ENCODE results near the gene GCAT. TPM values are rescaled to one million over a fixed set of nuclear protein-coding genes. Genes with fewer than 3 reads are reported as not detected.

The GCAT gene
- total and polyA plus RNA-seq, 2 experiments from 2014 or later: 74.2 to 97.6 TPM

DNA sequence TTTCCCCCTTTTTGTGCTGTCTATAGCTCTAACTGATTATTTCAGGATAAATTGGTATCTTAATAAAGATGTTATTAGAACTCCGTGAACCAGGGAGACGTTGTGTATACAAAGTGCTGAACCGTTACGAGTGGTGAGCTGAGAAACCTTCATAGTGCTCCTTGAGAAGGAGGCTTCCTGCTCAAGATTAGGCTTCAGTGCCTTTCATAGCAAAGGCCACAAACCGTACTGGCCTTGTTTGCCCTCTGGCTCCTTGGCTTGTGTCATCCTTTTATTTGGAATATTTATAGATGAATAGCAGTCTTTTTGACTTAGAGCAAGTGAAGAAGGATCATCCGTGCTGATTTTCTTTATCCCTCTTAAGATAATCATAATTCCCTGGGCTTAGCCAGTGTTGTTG lies 57.8 kb downstream of the GCAT start:
- Histone ChIP-seq H3K36me3 (peaks cover 57% of the 10 kb centered on the region), H3K9me3 (ENCODE audit: low read depth) (no peaks in the 10 kb centered on the region), H3K27me3 (no peaks in the 10 kb centered on the region), H3K4me1 (ENCODE audit: low read depth) (peaks cover 9% of the 10 kb centered on the region), H3K4me3 (no peak overlapping the region), H3K27ac (no peak overlapping the region)
- no peak for DNase-seq (ENCODE audit: low read depth in 1 of 2, low spot score in 1 of 2)
- TF ChIP-seq, protein P1, sequence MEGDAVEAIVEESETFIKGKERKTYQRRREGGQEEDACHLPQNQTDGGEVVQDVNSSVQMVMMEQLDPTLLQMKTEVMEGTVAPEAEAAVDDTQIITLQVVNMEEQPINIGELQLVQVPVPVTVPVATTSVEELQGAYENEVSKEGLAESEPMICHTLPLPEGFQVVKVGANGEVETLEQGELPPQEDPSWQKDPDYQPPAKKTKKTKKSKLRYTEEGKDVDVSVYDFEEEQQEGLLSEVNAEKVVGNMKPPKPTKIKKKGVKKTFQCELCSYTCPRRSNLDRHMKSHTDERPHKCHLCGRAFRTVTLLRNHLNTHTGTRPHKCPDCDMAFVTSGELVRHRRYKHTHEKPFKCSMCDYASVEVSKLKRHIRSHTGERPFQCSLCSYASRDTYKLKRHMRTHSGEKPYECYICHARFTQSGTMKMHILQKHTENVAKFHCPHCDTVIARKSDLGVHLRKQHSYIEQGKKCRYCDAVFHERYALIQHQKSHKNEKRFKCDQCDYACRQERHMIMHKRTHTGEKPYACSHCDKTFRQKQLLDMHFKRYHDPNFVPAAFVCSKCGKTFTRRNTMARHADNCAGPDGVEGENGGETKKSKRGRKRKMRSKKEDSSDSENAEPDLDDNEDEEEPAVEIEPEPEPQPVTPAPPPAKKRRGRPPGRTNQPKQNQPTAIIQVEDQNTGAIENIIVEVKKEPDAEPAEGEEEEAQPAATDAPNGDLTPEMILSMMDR (IDR thresholded peaks at IDR 0.05; ENCODE audit: low read depth, low read length): no peak

Other genes starting within 250 kb of the GCAT start
- gene CDC42EP1, start 247.5 kb upstream of the GCAT start, total RNA-seq: 8.9 and 12.7 TPM in 2 replicates
- gene CDC42EP1, start 247.5 kb upstream of the GCAT start, polyA plus RNA-seq: 10.9 and 21.6 TPM in 2 replicates
- not detected in 2 replicates for gene LGALS2, start 227.8 kb upstream of the GCAT start, total RNA-seq
- gene LGALS2, start 227.8 kb upstream of the GCAT start, polyA plus RNA-seq: not detected in 2 replicates
- 91.9 and 114 TPM in 2 replicates for gene GGA1, start 199.1 kb upstream of the GCAT start, total RNA-seq
- 81.9 and 82.6 TPM in 2 replicates for gene GGA1, start 199.1 kb upstream of the GCAT start, polyA plus RNA-seq
- 24.3 and 51.9 TPM in 2 replicates for gene SH3BP1, start 168.3 kb upstream of the GCAT start, total RNA-seq
- gene SH3BP1, start 168.3 kb upstream of the GCAT start, polyA plus RNA-seq: 15.0 and 20.7 TPM in 2 replicates
- gene PDXP, start 149.2 kb upstream of the GCAT start, total RNA-seq: 48.5 and 62.5 TPM in 2 replicates
- gene PDXP, start 149.2 kb upstream of the GCAT start, polyA plus RNA-seq: 88.0 and 117 TPM in 2 replicates
- 6.6 and 24.5 TPM in 2 replicates for gene LGALS1, start 132.3 kb upstream of the GCAT start, total RNA-seq
- gene LGALS1, start 132.3 kb upstream of the GCAT start, polyA plus RNA-seq: 8.1 and 37.3 TPM in 2 replicates
- 36.0 and 38.3 TPM in 2 replicates for gene NOL12, start 121.6 kb upstream of the GCAT start, total RNA-seq
- 21.9 and 34.2 TPM in 2 replicates for gene NOL12, start 121.6 kb upstream of the GCAT start, polyA plus RNA-seq
- 160 and 202 TPM in 2 replicates for gene TRIOBP, start 110.9 kb upstream of the GCAT start, total RNA-seq
- 150 and 191 TPM in 2 replicates for gene TRIOBP, start 110.9 kb upstream of the GCAT start, polyA plus RNA-seq
- gene GALR3, start 15.4 kb downstream of the GCAT start, total RNA-seq: not detected in 2 replicates
- gene GALR3, start 15.4 kb downstream of the GCAT start, polyA plus RNA-seq: 0.95 and 1.0 TPM in 2 replicates
- gene ANKRD54, start 36.4 kb downstream of the GCAT start, total RNA-seq: 49.9 and 59.1 TPM in 2 replicates
- 43.8 and 44.2 TPM in 2 replicates for gene ANKRD54, start 36.4 kb downstream of the GCAT start, polyA plus RNA-seq
- gene EIF3L, start 41.5 kb downstream of the GCAT start, total RNA-seq: 407 and 422 TPM in 2 replicates
- 213 and 387 TPM in 2 replicates for gene EIF3L, start 41.5 kb downstream of the GCAT start, polyA plus RNA-seq
- 27.4 and 34.9 TPM in 2 replicates for gene MICALL1, start 98.4 kb downstream of the GCAT start, total RNA-seq
- gene MICALL1, start 98.4 kb downstream of the GCAT start, polyA plus RNA-seq: 10.2 and 13.6 TPM in 2 replicates
- gene C22orf23, start 145.7 kb downstream of the GCAT start, total RNA-seq: 0.80 and 0.99 TPM in 2 replicates
- gene C22orf23, start 145.7 kb downstream of the GCAT start, polyA plus RNA-seq: 1.1 and 2.5 TPM in 2 replicates
- 63.3 and 127 TPM in 2 replicates for gene POLR2F, start 145.8 kb downstream of the GCAT start, total RNA-seq
- gene POLR2F, start 145.8 kb downstream of the GCAT start, polyA plus RNA-seq: 124 and 183 TPM in 2 replicates
- gene SOX10, start 176.6 kb downstream of the GCAT start, total RNA-seq: 0.03 TPM in 1 of 2 replicates, not detected in the other
- gene SOX10, start 176.6 kb downstream of the GCAT start, polyA plus RNA-seq: not detected in 2 replicates
- 57.8 and 62.4 TPM in 2 replicates for gene PICK1, start 249.5 kb downstream of the GCAT start, total RNA-seq
- gene PICK1, start 249.5 kb downstream of the GCAT start, polyA plus RNA-seq: 51.7 and 60.4 TPM in 2 replicates